GM23248 (cell line): Measurements from ENCODE around the gene TNNI3.

Experiments
- EZH2 ChIP-seq: fragments of 200-600 bp; sonication (generic); IDR thresholded peaks from 2 replicates; pipeline ENCODE4 v1.6.1; 2018; ENCODE audit warnings: antibody characterized with exemption, mild to moderate bottlenecking; ENCODE audit not compliant: insufficient read depth, poor library complexity, severe bottlenecking
- EZH2phosphoT487 ChIP-seq: fragments of 200-600 bp; sonication (generic); IDR thresholded peaks from 2 replicates; pipeline ENCODE4 v1.6.1; 2018; ENCODE audit warnings: antibody characterized with exemption, moderate library complexity, mild to moderate bottlenecking, low read depth; ENCODE audit not compliant: insufficient read depth

DNA sequence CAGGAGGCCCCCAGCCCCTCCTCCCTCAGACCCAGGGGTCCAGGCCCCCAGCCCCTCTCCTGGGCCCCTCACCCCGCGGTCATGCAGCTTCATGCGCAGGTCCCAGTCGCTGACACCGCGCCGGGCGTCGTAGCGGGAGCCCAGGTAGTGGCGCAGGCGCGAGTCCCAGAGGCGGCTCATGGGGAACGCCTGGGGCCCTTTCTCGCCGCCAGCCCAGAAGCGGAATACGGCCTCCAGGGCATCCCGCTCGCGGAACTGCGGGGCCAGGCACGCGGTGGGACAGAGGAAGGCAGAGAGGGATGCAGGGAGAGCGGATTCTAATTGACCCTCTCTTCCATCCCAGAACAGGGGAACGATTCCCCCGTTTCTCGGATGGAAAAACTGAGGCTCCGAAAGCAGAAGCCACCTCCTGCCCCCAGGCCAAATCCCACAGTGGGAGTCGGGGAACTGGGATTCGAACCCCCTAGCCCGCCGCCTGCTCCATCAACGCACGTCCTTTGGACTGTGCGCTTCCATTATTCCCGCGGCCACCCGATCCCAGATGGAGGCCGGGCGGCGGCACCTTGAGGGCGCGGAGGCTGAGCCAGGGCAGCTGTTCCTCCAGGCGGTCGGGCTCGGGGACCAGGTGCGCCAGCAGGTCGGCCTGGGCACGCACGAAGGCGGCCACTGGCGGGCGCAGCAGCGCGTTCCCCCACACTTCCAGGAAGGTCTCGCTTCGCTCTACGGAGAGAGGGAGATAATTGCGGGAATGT, 4.2 kb upstream of the TNNI3 start:
- TF ChIP-seq EZH2phosphoT487 (0 out of 2 replicates have a peak, but pooled peaks have one; percentile 16), EZH2 (no peak)
